Lower lobe of right lung (tissue), 2 donors: ENCODE results near the gene UTS2. TPM values are rescaled to one million over a fixed set of nuclear protein-coding genes. Genes with fewer than 3 reads are reported as not detected.

ENCODE experiments used
- ATAC-seq, 2 donors: fragments of 200-7000 bp; cut with Tn5 transposase; one replicate each; pipeline ENCODE4 v1.9.1; 2020 to 2022; ENCODE audit warnings: mild to moderate bottlenecking in 2 of 2, moderate library complexity in 2 of 2
- DNase-seq: peaks from one replicate; pipeline ENCODE4 v3.0.0-alpha.2; 2020
- H3K27ac ChIP-seq: fragments of 200-600 bp; one replicate; pipeline ENCODE4 v1.8.0; 2022
- H3K27me3 ChIP-seq: fragments of 200-600 bp; one replicate; pipeline ENCODE4 v1.8.0; 2022; ENCODE audit warnings: low read depth
- H3K36me3 ChIP-seq: fragments of 200-600 bp; one replicate; pipeline ENCODE4 v1.8.0; 2022; ENCODE audit warnings: mild to moderate bottlenecking
- H3K4me1 ChIP-seq: fragments of 200-600 bp; one replicate; pipeline ENCODE4 v1.8.0; 2022
- H3K4me3 ChIP-seq: fragments of 200-600 bp; one replicate; pipeline ENCODE4 v1.8.0; 2022; ENCODE audit warnings: mild to moderate bottlenecking
- H3K9me3 ChIP-seq: fragments of 200-600 bp; one replicate; pipeline ENCODE4 v1.8.0; 2022
- CTCF ChIP-seq: fragments of 200-600 bp; IDR thresholded peaks from one replicate; pipeline ENCODE4 v1.8.0; 2022; ENCODE audit warnings: antibody characterized with exemption, mild to moderate bottlenecking
- intact Hi-C: fragments of 100-400 bp; cut with DNase I; formaldehyde crosslinking; loops from one replicate; pipeline ENCODE4 v1.11.0; 2022
- total RNA-seq: library from RNA; stranded (reverse); fragmentation: NEBNext Ultra II Directional; extraction: Animal tissue kit (Norgen Biotek cat#: 25700); gene quantifications from one replicate; pipeline ENCODE4 v1.2.1, GENCODE V29; 2021
- donor health status: DM: no; HTN: yes; CAD: no; lungs with severe emphysema.

The UTS2 gene
- total RNA-seq, 1 donor from 2014 or later = not detected

GRCh38 chr1:7869136-7869920 is 16.5 kb upstream of the UTS2 start:
- Histone ChIP-seq H3K4me1 (no peaks in the 10 kb centered on the region), H3K36me3 (no peaks in the 10 kb centered on the region), H3K9me3 (no peaks in the 10 kb centered on the region), H3K27ac (no peak overlapping the region), H3K27me3 (no peaks in the 10 kb centered on the region), H3K4me3 (no peak overlapping the region)
- TF ChIP-seq CTCF = no peak
- DNase-seq (no peak), ATAC-seq (no peak)
- intact Hi-C loops = no loop called here

- Histone ChIP-seq H3K4me1 (no peaks in the 10 kb centered on the region), H3K27ac (no peak overlapping the region), H3K27me3 (no peaks in the 10 kb centered on the region), H3K9me3 (no peaks in the 10 kb centered on the region), H3K4me3 (no peak overlapping the region), H3K36me3 (no peaks in the 10 kb centered on the region)
- no peak for ATAC-seq
- no peak for DNase-seq
- TF ChIP-seq CTCF = no peak
- intact Hi-C loops = no loop called here
These were observed 15.4 kb upstream of the UTS2 start for GRCh38 chr1:7868070-7868780.

DNA sequence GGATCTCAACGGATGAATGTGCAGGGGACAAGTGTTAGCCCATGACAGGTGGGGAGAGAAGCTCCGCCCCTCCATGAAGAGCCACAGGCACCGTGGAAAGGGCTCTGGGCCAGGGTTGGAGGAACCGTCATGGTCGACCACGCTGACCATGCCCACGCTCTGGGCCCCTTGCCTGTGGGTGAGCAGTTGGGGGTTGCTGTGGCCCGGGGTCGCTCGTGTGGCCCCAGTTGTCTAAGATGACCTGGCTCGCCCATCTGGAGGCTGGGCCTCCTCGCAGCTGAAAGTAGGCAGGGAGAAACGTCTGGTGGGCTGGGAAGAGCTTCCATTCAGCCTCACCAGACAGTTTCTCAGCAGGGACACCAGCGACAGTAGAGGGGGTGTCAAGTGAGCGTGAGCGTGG is 13.1 kb upstream of the UTS2 start:
- no peak for ATAC-seq
- intact Hi-C loops = no loop called here
- no peak for DNase-seq
- Histone ChIP-seq H3K9me3 (no peaks in the 10 kb centered on the region), H3K27ac (no peak overlapping the region), H3K4me1 (no peaks in the 10 kb centered on the region), H3K4me3 (no peak overlapping the region), H3K27me3 (no peaks in the 10 kb centered on the region), H3K36me3 (no peaks in the 10 kb centered on the region)
- TF ChIP-seq CTCF = no peak

DNA sequence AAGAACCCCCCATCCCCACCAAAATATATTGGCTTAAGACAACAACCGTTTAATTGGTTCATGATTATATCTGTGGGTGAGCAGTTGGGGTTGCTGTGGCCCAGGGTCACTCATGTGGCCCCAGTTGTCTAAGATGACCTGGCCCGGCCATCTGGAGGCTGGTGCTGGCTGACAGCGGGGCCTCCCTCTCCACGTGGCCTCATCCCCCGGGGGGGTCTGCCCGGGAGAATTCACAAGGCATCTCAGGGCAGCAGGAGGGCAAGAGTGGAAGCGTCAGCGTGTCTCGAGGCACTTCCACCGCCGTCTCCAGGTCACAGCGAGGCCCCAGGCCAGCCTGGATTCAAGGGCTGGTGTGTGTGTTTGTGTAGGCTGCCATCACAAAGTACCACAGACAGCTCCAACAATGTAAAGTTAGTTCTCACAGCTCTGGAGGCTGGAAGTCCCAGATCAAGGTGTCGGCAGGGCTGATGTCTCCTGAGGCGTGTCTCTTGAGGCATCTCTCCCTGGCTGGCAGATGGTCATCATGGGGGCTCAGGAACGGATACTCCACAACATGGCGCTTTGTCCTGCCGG is 11.0 kb upstream of the UTS2 start:
- Histone ChIP-seq H3K27me3 (no peaks in the 10 kb centered on the region), H3K4me3 (no peak overlapping the region), H3K36me3 (no peaks in the 10 kb centered on the region), H3K9me3 (no peaks in the 10 kb centered on the region), H3K27ac (no peak overlapping the region), H3K4me1 (no peaks in the 10 kb centered on the region)
- intact Hi-C loops = no loop called here
- DNase-seq (no peak), ATAC-seq (no peak)
- no peak for TF ChIP-seq CTCF

DNA sequence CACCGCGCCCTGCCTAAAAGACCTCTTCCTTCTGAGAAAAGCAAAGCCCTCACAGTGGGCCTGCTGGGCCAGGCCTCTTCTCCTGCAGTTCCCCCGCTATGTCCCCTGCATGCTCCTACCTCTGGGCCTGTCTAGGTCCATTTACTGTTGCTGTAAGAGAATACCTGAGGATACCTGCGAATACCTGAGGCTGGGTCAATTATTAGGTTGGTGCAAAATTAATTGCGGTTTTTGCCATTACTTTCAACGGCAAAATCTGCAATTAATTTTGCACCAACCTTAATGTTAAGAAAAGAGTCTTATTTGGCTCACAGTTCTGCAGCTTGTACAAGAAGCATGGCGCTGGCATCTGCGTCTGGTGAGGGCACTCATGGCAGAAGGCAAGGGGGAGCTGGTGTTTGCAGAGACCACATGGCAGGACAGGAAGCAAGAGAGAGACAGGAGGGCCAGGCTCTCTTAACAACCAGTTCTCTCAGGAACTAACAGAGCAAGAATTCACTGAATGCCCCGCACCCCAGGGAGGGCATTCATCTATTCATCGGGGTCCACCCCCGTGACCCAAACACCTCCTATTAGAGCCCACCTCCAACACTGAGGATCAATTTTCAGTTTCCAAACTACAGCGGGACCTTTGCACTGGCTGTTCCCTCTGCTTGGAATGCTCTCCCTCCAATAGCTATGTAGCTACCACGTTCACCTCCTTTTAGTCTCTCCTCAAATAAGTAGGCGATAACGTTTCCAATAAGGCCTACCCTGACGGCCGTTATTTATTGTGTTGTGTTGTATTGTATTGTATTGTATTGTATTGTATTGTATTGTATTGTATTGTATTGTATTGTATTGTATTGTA is 9.6 kb upstream of the UTS2 start:
- no peak for ATAC-seq
- intact Hi-C loops = no loop called here
- Histone ChIP-seq H3K27ac (no peak overlapping the region), H3K4me1 (no peaks in the 10 kb centered on the region), H3K9me3 (no peaks in the 10 kb centered on the region), H3K27me3 (no peaks in the 10 kb centered on the region), H3K4me3 (no peak overlapping the region), H3K36me3 (no peaks in the 10 kb centered on the region)
- no peak for DNase-seq
- TF ChIP-seq CTCF = no peak
